ENCODE results near the gene ATP9A. TPM values are rescaled to one million over a fixed set of nuclear protein-coding genes. Genes with fewer than 3 reads are reported as not detected.

ATP9A gene
- total RNA-seq, 1 donor from 2014 or later = 23.1 TPM

- TF ChIP-seq CTCF (IDR thresholded peaks at IDR 0.05) = peak; percentile 85
- peaks cover 8% of the 10 kb centered on the region for H3K4me1 ChIP-seq
- H3K4me3 ChIP-seq = no peak overlapping the region
- no peaks in the 10 kb centered on the region for H3K9me3 ChIP-seq
- no peaks in the 10 kb centered on the region for H3K27me3 ChIP-seq (ENCODE audit: low read depth)
- H3K27ac ChIP-seq = no peak overlapping the region
- DNase-seq (peak; percentile 90), ATAC-seq (peak; percentile 94 to 96)
- peaks cover 16% of the 10 kb centered on the region for H3K36me3 ChIP-seq
- intact Hi-C loops (cut with DNase I) = no loop called here
Observed at GRCh38 chr20:51595058-51595532, 173.1 kb downstream of the ATP9A start.

GRCh38 chr20:51594236-51595057 lies 173.7 kb downstream of the ATP9A start:
- Histone ChIP-seq H3K27me3 (ENCODE audit: low read depth) (no peaks in the 10 kb centered on the region), H3K9me3 (no peaks in the 10 kb centered on the region), H3K27ac (no peak overlapping the region), H3K36me3 (peaks cover 9% of the 10 kb centered on the region), H3K4me1 (peaks cover 8% of the 10 kb centered on the region), H3K4me3 (no peak overlapping the region)
- DNase-seq (no peak), ATAC-seq (peak in 1 of 2 donors; percentile 41)
- no peak for TF ChIP-seq CTCF (IDR thresholded peaks at IDR 0.05)
- intact Hi-C loops (cut with DNase I) = loop anchor here (5.0 kb wide), 1 partner anchor 207 kb away; no protein-coding TSS in a partner anchor

- no peak overlapping the region for H3K27ac ChIP-seq
- no peak for TF ChIP-seq CTCF (IDR thresholded peaks at IDR 0.05)
- intact Hi-C loops (cut with DNase I) = loop anchor here (5.0 kb wide), 1 partner anchor 206 kb away; no protein-coding TSS in a partner anchor
Observed at GRCh38 chr20:51593584-51593983, 174.6 kb downstream of the ATP9A start.

GRCh38 chr20:51592564-51592963 lies 175.6 kb downstream of the ATP9A start:
- intact Hi-C loops (cut with DNase I) = loop anchor here (5.0 kb wide), 1 partner anchor 205 kb away; no protein-coding TSS in a partner anchor
- Histone ChIP-seq H3K4me3 (no peak overlapping the region), H3K36me3 (no peaks in the 10 kb centered on the region), H3K27me3 (ENCODE audit: low read depth) (no peaks in the 10 kb centered on the region), H3K9me3 (no peaks in the 10 kb centered on the region), H3K4me1 (peaks cover 8% of the 10 kb centered on the region), H3K27ac (no peak overlapping the region)
- TF ChIP-seq CTCF (IDR thresholded peaks at IDR 0.05) = no peak
- DNase-seq (no peak), ATAC-seq (no peak)

More at GRCh38 chr20:51593584-51593983, 174.6 kb downstream of the ATP9A start:
- no peaks in the 10 kb centered on the region for H3K9me3 ChIP-seq
- no peak overlapping the region for H3K4me3 ChIP-seq
- peaks cover 8% of the 10 kb centered on the region for H3K4me1 ChIP-seq
- ATAC-seq = no peak
- no peak for DNase-seq
- H3K36me3 ChIP-seq = peaks cover 2% of the 10 kb centered on the region
- H3K27me3 ChIP-seq (ENCODE audit: low read depth) = no peaks in the 10 kb centered on the region

- intact Hi-C loops (cut with DNase I) = loop anchor here (5.0 kb wide), 1 partner anchor 205 kb away; no protein-coding TSS in a partner anchor
- ATAC-seq = no peak
Observed at GRCh38 chr20:51591871-51592270, 176.3 kb downstream of the ATP9A start.

More at GRCh38 chr20:51591871-51592270, 176.3 kb downstream of the ATP9A start:
- no peak for TF ChIP-seq CTCF (IDR thresholded peaks at IDR 0.05)
- H3K4me1 ChIP-seq = peaks cover 8% of the 10 kb centered on the region
- no peak overlapping the region for H3K27ac ChIP-seq
- no peaks in the 10 kb centered on the region for H3K9me3 ChIP-seq
- no peak for DNase-seq
- no peaks in the 10 kb centered on the region for H3K36me3 ChIP-seq
- H3K4me3 ChIP-seq = no peak overlapping the region
- H3K27me3 ChIP-seq (ENCODE audit: low read depth) = no peaks in the 10 kb centered on the region

All from lower lobe of right lung (tissue), 2 donors.